Muscle of back (tissue), 11 donors: ENCODE data around the gene RAE1. TPM values are rescaled to one million over a fixed set of nuclear protein-coding genes. Genes with fewer than 3 reads are reported as not detected.
A peak's percentile ranks its signal among the peaks of the same experiment; 100 is the strongest.

Experiments
- DNase-seq, 3 donors: peaks; one replicate each; pipeline versions ENCODE4 v3.0.0 to v3.0.0-alpha.2; 2013
- polyA plus RNA-seq, 10 donors: library from polyadenylated mRNA; unstranded; fragments of 120-200 nt; gene quantifications; one replicate each; pipeline ENCODE4 v1.2.1, GENCODE V29; 2013; ENCODE audit not compliant: insufficient read length in 10 of 10

The RAE1 gene
- polyA plus RNA-seq, 10 donors, result 21.7 to 31.5 (median 26.5) TPM

- no peak for DNase-seq
These were observed 36.4 kb downstream of the RAE1 start for GRCh38 chr20:57387463-57387862.

- no peak for DNase-seq
These were observed 36.9 kb downstream of the RAE1 start for GRCh38 chr20:57387945-57388371.

- peak; percentile 55 to 85 (median 69) for DNase-seq
These were observed 38.1 kb downstream of the RAE1 start for GRCh38 chr20:57388953-57389694.

- peak in 1 of 3 donors; percentile 58 for DNase-seq
These were observed 38.9 kb downstream of the RAE1 start for GRCh38 chr20:57389695-57390603.

GRCh38 chr20:57390604-57391438 is 39.8 kb downstream of the RAE1 start, which contains the start of gene RBM38:
RBM38 (plus strand) TSS chr20:57391396; CDS start chr20:57391582, 186 bp downstream.
- peak; percentile 76 to 83 (median 76) for DNase-seq

- DNase-seq, result peak in 1 of 3 donors; percentile 67
These were observed 40.6 kb downstream of the RAE1 start for GRCh38 chr20:57391439-57392301.

GRCh38 chr20:57392512-57393271 is 41.6 kb downstream of the RAE1 start:
- DNase-seq, result no peak

GRCh38 chr20:57393321-57394120 is 42.5 kb downstream of the RAE1 start:
- no peak for DNase-seq

GRCh38 chr20:57394121-57395082 is 43.3 kb downstream of the RAE1 start:
- DNase-seq, result no peak

- peak in 2 of 3 donors; percentile 45 to 63 for DNase-seq
These were observed 44.3 kb downstream of the RAE1 start for GRCh38 chr20:57395111-57395966.

GRCh38 chr20:57396212-57396983 is 45.3 kb downstream of the RAE1 start:
- DNase-seq, result no peak

GRCh38 chr20:57396984-57397692 is 46.1 kb downstream of the RAE1 start:
- no peak for DNase-seq

GRCh38 chr20:57397693-57398108 is 46.6 kb downstream of the RAE1 start:
- DNase-seq, result no peak

GRCh38 chr20:57398231-57398821 is 47.3 kb downstream of the RAE1 start:
- peak in 1 of 3 donors; percentile 45 for DNase-seq
